Measurements from ENCODE around the gene SNRNP70. TPM values are rescaled to one million over a fixed set of nuclear protein-coding genes. Genes with fewer than 3 reads are reported as not detected.

SNRNP70 gene
- total RNA-seq (2022; extraction: Qiagen RNA extraction), result 306 to 331 TPM (median 309 TPM) in 5 replicates

DNA sequence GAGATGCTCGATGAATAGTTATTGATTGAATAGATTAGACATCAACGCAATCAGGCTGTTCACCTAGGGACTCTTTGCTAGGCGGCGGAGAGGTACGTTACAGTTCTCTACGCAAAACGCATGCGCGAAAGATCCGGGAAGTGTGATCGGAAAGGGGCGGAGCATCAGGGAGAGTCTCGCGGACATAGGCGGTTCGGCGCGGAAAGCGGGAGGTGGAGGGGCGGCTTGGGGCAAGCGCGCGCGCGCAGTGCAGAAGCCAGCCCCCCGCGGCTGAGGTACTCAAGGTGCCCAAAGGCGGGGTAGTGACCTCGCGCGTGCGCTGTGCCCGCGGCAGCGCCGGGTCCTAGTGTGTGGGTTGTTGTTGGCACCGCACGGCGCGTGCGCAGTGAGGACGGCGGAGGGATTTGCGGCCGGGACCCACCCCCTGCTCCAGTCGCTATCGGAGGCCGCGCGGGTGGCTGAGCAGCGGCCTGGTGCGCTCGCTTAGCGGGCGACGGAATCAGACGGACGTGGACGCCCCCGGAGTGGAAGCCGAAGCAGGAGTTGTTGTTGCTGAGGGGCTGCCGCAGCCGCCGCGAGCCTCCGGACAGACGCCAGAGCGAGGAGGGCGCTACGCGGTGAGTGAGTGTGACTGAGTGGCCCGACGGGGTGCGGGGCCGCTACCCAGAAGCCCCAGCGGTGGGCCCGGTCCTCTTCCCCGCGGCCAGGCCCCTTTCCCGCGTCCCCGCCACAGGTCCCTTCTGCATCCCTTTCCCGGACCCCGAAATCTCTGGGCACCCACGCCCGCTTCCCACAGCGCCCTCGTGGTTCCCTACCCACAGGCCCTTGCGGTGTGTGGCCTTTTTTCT, at the start of gene SNRNP70:
Gene SNRNP70 (plus strand): TSS at position 432 of the 848 bp plus-strand sequence. CDS start 964 bp downstream, outside the sequence.

DNA sequence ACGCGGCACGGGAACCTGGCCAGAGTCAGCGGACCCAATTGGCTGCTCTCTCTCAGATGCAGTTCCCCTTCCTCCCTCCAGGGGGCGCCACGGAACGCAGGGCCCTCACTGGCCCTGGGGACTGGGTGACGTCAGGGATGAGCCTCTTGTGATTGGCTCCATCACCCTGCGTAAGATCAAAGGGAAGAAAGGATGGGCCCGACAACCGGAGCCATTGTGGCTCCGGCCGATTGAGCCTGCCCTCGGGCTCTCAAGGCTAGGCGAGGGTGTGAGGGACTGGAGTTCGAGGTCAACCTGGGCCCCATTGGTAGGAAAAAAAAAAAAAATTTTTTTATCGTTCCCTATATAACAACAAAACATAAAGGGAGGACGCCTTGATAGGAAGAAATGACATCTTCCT, 48.4 kb upstream of the SNRNP70 start, which contains the start of gene CGB1:
Gene CGB1 (minus strand): TSS at position 81 of the 400 bp plus-strand sequence. CDS start 184 bp downstream, outside the sequence.

GRCh38 chr19:49043548-49043947, 41.7 kb upstream of the SNRNP70 start, which contains the start of gene CGB5:
TSS of gene CGB5 (plus strand) at chr19:49043848. CDS start at chr19:49044210, 362 bp downstream.

GRCh38 chr19:49049011-49049410, 36.2 kb upstream of the SNRNP70 start, which contains the start of gene CGB8:
TSS of gene CGB8 (minus strand) at chr19:49049111. CDS start at chr19:49048739, 372 bp downstream.

DNA sequence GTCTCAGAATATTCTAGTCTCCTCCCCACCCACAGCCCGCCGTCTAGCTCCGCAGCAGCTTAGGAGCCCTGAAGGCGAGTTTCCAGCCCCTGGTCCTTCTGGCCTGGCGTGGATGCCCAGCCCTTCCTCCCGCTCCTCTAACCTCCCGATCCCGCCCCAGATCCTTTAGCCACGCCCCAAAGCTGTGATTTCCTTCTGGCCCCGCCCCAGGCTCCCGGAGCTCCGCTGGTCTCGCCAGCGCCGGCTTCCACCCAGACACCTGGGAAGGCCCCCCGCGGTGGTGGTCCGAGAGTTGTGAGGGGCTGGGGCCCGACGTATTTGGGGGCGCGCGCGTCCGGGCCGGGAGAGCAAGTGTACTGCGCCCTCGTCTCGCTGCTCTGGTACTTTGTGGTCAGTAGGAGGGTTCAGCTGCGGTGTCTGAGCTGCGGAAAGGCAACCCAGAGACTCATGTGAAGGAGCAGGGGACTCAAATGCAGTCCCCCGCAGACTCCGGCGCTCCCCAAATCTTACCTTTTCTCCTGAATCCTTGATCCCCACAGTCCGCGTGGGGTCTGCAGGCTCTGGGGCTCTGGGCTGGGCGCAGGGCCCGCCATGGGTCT, 27.5 kb upstream of the SNRNP70 start, which contains the start of gene CGB7:
Gene CGB7 (minus strand): TSS at position 114 of the 599 bp plus-strand sequence. CDS start 2,374 bp downstream, outside the sequence.

GRCh38 chr19:49064768-49065611, 20.3 kb upstream of the SNRNP70 start, which contains the start of gene NTF4:
TSS of gene NTF4 (minus strand) at chr19:49064818. CDS start at chr19:49061997, 2,821 bp downstream.

GRCh38 chr19:49113762-49114629, 28.7 kb downstream of the SNRNP70 start, which contains the start of gene LIN7B:
TSS of gene LIN7B (plus strand) at chr19:49114370. CDS start at chr19:49114405, 35 bp downstream.

GRCh38 chr19:49118565-49119410, 33.5 kb downstream of the SNRNP70 start, which contains the start of gene C19orf73:
TSS of gene C19orf73 (minus strand) at chr19:49119143. CDS start at chr19:49119022, 121 bp downstream.

DNA sequence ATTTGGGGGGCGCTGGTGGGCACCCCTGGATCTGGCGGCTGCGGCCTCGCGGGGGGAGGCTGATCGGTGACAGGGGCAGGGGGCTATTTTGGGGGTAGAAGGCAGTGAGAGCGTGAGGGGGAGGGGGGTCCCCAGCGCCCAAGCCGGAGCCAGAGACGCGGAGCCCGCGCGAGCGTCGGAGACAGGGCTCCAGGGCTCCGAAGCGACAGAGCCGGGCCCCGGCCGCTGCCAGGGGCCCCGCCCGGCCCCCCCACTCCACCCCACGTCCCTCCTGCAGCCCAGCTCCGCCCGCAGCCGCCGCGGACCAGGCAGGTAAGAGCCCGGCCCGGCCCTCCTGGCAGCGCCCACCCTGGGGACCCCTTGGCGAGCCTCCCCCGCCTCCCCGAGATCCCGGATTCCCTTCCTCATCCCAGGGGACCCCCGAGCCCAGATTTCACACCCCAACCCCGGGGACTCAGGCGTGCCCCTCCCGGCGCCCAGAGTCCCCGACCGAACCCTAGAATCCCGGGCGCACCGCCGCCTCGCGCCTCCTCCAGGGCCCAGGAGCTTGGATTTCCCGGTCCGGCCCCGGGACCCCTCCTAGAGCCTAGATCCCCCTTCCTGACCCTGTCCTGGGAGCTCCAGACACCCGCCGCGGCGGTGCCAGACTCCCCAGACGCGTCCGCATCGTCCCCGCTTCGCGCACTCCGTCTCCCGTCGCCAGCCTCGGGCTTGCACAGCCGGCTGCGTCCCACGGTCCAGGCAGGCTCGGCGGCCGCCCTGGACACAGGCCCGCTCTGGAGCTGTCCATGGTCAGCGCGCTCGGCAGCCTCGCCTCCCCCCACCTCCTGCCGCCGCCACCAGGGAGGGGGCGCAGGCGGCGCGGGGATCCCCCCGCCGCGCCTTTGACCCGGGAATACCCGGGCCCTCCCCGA, 34.4 kb downstream of the SNRNP70 start, which contains the start of gene PPFIA3:
Gene PPFIA3 (plus strand): TSS at position 134 of the 914 bp plus-strand sequence. CDS start 8,330 bp downstream, outside the sequence.

GRCh38 chr19:49155005-49155819, 70.0 kb downstream of the SNRNP70 start, which contains the start of gene HRC:
TSS of gene HRC (minus strand) at chr19:49155396. CDS start at chr19:49155237, 159 bp downstream.

DNA sequence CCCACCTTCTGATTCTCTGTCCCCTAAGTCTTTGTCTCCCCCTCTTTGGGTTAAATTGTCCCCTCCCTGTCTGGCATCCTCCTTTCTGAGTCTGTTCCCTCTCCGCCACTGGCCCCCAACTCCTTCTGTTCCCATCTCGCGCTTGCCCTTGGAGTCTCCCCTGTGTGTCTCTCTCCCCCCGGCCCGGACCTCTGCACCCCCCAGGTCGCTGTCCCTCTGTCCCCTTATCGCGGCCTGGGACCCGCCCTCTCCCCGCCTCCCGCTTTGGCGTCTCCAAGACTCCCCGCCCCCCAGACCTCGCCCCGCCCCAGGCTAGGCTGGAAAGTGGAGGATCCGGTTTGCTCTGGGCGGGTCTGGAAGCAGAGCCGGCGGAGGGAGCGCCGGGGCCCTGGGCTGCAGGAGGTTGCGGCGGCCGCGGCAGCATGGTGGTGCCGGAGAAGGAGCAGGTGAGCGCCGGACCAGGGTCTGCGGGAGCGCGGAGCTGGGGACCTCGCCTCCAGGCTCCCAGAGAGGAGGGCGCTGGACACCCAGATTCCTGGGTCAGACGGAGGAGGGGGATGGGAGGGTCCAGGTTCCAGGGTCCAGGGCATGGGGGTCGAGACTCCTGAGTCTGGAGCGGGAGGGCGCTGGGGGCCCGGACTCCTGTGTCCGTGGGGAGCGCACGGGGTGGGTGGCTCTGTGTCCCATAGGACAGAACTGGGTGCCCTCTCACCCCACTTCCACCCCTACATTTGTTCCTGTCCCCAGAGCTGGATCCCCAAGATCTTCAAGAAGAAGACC, 72.4 kb downstream of the SNRNP70 start, which contains the start of gene TRPM4:
Gene TRPM4 (plus strand): TSS at position 348 of the 780 bp plus-strand sequence. CDS start 75 bp downstream, at position 423.

Other genes starting within 250 kb of the SNRNP70 start
- gene HSD17B14, start 249.0 kb upstream of the SNRNP70 start, total RNA-seq (2022; extraction: Qiagen RNA extraction), result 12.0 to 17.2 TPM (median 13.8 TPM) in 5 replicates
- 1.2 to 1.9 TPM (median 1.3 TPM) in 5 replicates for gene PLEKHA4, start 216.8 kb upstream of the SNRNP70 start, total RNA-seq (2022; extraction: Qiagen RNA extraction)
- gene PPP1R15A, start 213.0 kb upstream of the SNRNP70 start, total RNA-seq (2022; extraction: Qiagen RNA extraction), result 74.1 to 126 TPM (median 95.1 TPM) in 5 replicates
- gene TULP2, start 186.7 kb upstream of the SNRNP70 start, total RNA-seq (2022; extraction: Qiagen RNA extraction), result not detected in 5 replicates
- gene NUCB1, start 185.1 kb upstream of the SNRNP70 start, total RNA-seq (2022; extraction: Qiagen RNA extraction), result 189 to 243 TPM (median 200 TPM) in 5 replicates
- gene DHDH, start 151.8 kb upstream of the SNRNP70 start, total RNA-seq (2022; extraction: Qiagen RNA extraction), result 0.60 to 1.7 TPM (median 1.6 TPM) in 5 replicates
- 294 to 372 TPM (median 330 TPM) in 5 replicates for gene BAX, start 130.6 kb upstream of the SNRNP70 start, total RNA-seq (2022; extraction: Qiagen RNA extraction)
- 16,127 to 23,622 TPM (median 17,895 TPM) in 5 replicates for gene FTL, start 120.1 kb upstream of the SNRNP70 start, total RNA-seq (2022; extraction: Qiagen RNA extraction)
- 17.4 to 22.0 TPM (median 20.9 TPM) in 5 replicates for gene GYS1, start 92.1 kb upstream of the SNRNP70 start, total RNA-seq (2022; extraction: Qiagen RNA extraction)
- gene RUVBL2, start 91.6 kb upstream of the SNRNP70 start, total RNA-seq (2022; extraction: Qiagen RNA extraction), result 208 to 255 TPM (median 214 TPM) in 5 replicates
- not detected in 5 replicates for gene LHB, start 68.4 kb upstream of the SNRNP70 start, total RNA-seq (2022; extraction: Qiagen RNA extraction)
- gene CGB3, start 61.1 kb upstream of the SNRNP70 start, total RNA-seq (2022; extraction: Qiagen RNA extraction), result 0.18 TPM in 1 of 5 replicates, not detected in the others
- 0.20 to 0.61 TPM (median 0.21 TPM) in 3 of 5 replicates, not detected in the others for gene CGB2, start 53.6 kb upstream of the SNRNP70 start, total RNA-seq (2022; extraction: Qiagen RNA extraction)
- gene CGB1, start 48.6 kb upstream of the SNRNP70 start, total RNA-seq (2022; extraction: Qiagen RNA extraction), result not detected in 5 replicates
- 0.21 to 0.49 TPM (median 0.23 TPM) in 5 replicates for gene CGB5, start 41.6 kb upstream of the SNRNP70 start, total RNA-seq (2022; extraction: Qiagen RNA extraction)
- 1.4 to 3.7 TPM (median 2.8 TPM) in 5 replicates for gene CGB8, start 36.3 kb upstream of the SNRNP70 start, total RNA-seq (2022; extraction: Qiagen RNA extraction)
- gene CGB7, start 27.7 kb upstream of the SNRNP70 start, total RNA-seq (2022; extraction: Qiagen RNA extraction), result 0.48 to 0.82 TPM (median 0.67 TPM) in 5 replicates
- gene NTF4, start 20.6 kb upstream of the SNRNP70 start, total RNA-seq (2022; extraction: Qiagen RNA extraction), result 0.24 to 0.99 TPM (median 0.45 TPM) in 5 replicates
- gene KCNA7, start 12.8 kb upstream of the SNRNP70 start, total RNA-seq (2022; extraction: Qiagen RNA extraction), result not detected in 5 replicates
- 4.7 to 7.9 TPM (median 6.9 TPM) in 5 replicates for gene LIN7B, start 28.9 kb downstream of the SNRNP70 start, total RNA-seq (2022; extraction: Qiagen RNA extraction)
- gene C19orf73, start 33.7 kb downstream of the SNRNP70 start, total RNA-seq (2022; extraction: Qiagen RNA extraction), result 1.1 to 1.9 TPM (median 1.7 TPM) in 5 replicates
- 4.7 to 8.1 TPM (median 7.0 TPM) in 5 replicates for gene PPFIA3, start 34.1 kb downstream of the SNRNP70 start, total RNA-seq (2022; extraction: Qiagen RNA extraction)
- 0.03 TPM in 1 of 5 replicates, not detected in the others for gene HRC, start 69.9 kb downstream of the SNRNP70 start, total RNA-seq (2022; extraction: Qiagen RNA extraction)
- gene TRPM4, start 72.3 kb downstream of the SNRNP70 start, total RNA-seq (2022; extraction: Qiagen RNA extraction), result 8.2 to 10.2 TPM (median 9.6 TPM) in 5 replicates
- gene SLC6A16, start 239.7 kb downstream of the SNRNP70 start, total RNA-seq (2022; extraction: Qiagen RNA extraction), result 0.77 to 1.3 TPM (median 0.85 TPM) in 5 replicates
- not detected in 5 replicates for gene CD37, start 250.0 kb downstream of the SNRNP70 start, total RNA-seq (2022; extraction: Qiagen RNA extraction)